SK-N-SH (cell line): ENCODE data around the gene ACTRT3.

ENCODE experiments used
- CTCF ChIP-seq: fragments of 200-600 bp; sonication (generic); IDR thresholded peaks from 2 replicates; pipeline ENCODE4 v1.6.1; 2017; ENCODE audit warnings: antibody characterized with exemption, mild to moderate bottlenecking, moderate library complexity
- ELF1 ChIP-seq: IDR thresholded peaks from 2 replicates; pipeline ENCODE4 v1.4.0; 2012
- EP300 ChIP-seq, 2 experiments: IDR thresholded peaks; 2 replicates each; pipeline versions ENCODE4 v1.4.0 to v1.6.1; 2012; ENCODE audit warnings: borderline replicate concordance in 1 of 2, low read depth in 1 of 2, low read length in 1 of 2
- EZH2phosphoT487 ChIP-seq: fragments of 200-600 bp; sonication (generic); IDR thresholded peaks from 2 replicates; pipeline ENCODE4 v1.6.1; 2017; ENCODE audit warnings: low read depth, mixed run types, mild to moderate bottlenecking, antibody characterized with exemption, moderate library complexity, borderline replicate concordance
- FOXJ3 ChIP-seq: sonication (generic); formaldehyde crosslinking; IDR thresholded peaks from 2 replicates; pipeline ENCODE4 v1.5.1; 2020; ENCODE audit warnings: mild to moderate bottlenecking, missing genetic modification reagents
- GABPA ChIP-seq: IDR thresholded peaks from 2 replicates; pipeline ENCODE4 v1.4.0; 2012; ENCODE audit warnings: low read depth, mild to moderate bottlenecking
- JUND ChIP-seq: IDR thresholded peaks from 2 replicates; pipeline ENCODE4 v1.4.0; 2012
- POLR2AphosphoS5 ChIP-seq: IDR thresholded peaks from 2 replicates; pipeline ENCODE4 v1.6.1; 2012; ENCODE audit warnings: low read depth, low read length
- RFX5 ChIP-seq: IDR thresholded peaks from 2 replicates; pipeline ENCODE4 v1.6.1; 2012; ENCODE audit warnings: mild to moderate bottlenecking, improper control_type of control experiment, low read length
- RXRA ChIP-seq: IDR thresholded peaks from 2 replicates; pipeline ENCODE4 v1.4.0; 2012; ENCODE audit warnings: low read depth, mild to moderate bottlenecking, borderline replicate concordance
- SMC3 ChIP-seq: IDR thresholded peaks from 2 replicates; pipeline ENCODE4 v1.6.1; 2012; ENCODE audit warnings: low read depth, low read length, improper control_type of control experiment
- TAF1 ChIP-seq: IDR thresholded peaks from 2 replicates; pipeline ENCODE4 v1.6.1; 2012; ENCODE audit warnings: low read depth, mild to moderate bottlenecking, low read length, moderate library complexity, borderline replicate concordance
- USF2 ChIP-seq: fragments of 150-350 bp; IDR thresholded peaks from 2 replicates; pipeline ENCODE4 v1.6.1; 2017; ENCODE audit warnings: antibody characterized with exemption, low read length, low read depth, borderline replicate concordance

- TF ChIP-seq CTCF: no peak
- TF ChIP-seq SMC3: no peak
- no peak for TF ChIP-seq FOXJ3
- TF ChIP-seq GABPA: no peak
- no peak for TF ChIP-seq EZH2phosphoT487
- no peak for TF ChIP-seq POLR2AphosphoS5
- no peak for TF ChIP-seq ELF1
- TF ChIP-seq EP300 (IDR thresholded peaks at IDR 0.05; ENCODE audit: borderline replicate concordance in 1 of 2, low read depth in 1 of 2, low read length in 1 of 2): no peak
- no peak for TF ChIP-seq JUND
- no peak for TF ChIP-seq RXRA
- no peak for TF ChIP-seq USF2
- no peak for TF ChIP-seq RFX5
- no peak for TF ChIP-seq TAF1
Observed at GRCh38 chr3:169818316-169818715, 49.0 kb upstream of the ACTRT3 start.
